ENCODE data around the gene GABRB1.
A peak's percentile ranks its signal among the peaks of the same experiment; 100 is the strongest.

The GABRB1 gene

DNA sequence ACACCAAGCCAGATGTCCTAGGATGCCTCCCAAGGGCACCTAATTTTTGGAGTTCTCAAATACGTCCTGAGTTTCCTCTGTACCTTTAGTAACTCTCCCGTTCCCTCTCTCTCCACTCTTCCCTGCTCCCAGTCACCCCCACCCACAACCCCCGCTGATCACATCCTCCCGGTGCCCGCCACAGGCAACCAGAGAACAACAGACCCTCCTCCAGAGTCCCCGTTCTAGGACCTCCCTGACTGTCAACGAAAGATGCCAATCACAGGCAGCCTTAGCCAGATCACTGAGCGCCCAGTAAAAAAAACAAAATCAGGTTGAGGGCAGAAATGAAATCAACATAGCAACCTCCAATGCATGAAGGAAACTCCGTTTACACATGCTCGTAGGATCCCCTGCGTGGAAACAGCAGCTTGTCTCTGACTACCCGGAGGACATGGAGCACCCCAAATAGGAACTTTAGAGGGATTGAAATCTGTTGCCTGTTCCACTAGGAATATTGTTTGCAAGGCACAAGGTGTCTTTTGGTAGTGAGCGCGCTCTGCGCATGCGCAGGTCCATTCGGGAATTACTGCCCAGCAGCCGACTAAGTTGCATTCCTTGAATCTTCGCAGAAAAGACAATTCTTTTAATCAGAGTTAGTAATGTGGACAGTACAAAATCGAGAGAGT, at the start of gene GABRB1:
TSS of gene GABRB1 (plus strand) at position 557 of the 668 bp plus-strand sequence.
- peak within 1 kb of the TSS; percentile 15 for H3K4me3 ChIP-seq (ENCODE audit: low read length)
- TF ChIP-seq, protein P1, sequence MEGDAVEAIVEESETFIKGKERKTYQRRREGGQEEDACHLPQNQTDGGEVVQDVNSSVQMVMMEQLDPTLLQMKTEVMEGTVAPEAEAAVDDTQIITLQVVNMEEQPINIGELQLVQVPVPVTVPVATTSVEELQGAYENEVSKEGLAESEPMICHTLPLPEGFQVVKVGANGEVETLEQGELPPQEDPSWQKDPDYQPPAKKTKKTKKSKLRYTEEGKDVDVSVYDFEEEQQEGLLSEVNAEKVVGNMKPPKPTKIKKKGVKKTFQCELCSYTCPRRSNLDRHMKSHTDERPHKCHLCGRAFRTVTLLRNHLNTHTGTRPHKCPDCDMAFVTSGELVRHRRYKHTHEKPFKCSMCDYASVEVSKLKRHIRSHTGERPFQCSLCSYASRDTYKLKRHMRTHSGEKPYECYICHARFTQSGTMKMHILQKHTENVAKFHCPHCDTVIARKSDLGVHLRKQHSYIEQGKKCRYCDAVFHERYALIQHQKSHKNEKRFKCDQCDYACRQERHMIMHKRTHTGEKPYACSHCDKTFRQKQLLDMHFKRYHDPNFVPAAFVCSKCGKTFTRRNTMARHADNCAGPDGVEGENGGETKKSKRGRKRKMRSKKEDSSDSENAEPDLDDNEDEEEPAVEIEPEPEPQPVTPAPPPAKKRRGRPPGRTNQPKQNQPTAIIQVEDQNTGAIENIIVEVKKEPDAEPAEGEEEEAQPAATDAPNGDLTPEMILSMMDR (conservative IDR thresholded peaks at IDR 0.05; ENCODE audit: low read length), result no peak
- DNase-seq (ENCODE audit: low read depth), result peak; percentile 11

DNA sequence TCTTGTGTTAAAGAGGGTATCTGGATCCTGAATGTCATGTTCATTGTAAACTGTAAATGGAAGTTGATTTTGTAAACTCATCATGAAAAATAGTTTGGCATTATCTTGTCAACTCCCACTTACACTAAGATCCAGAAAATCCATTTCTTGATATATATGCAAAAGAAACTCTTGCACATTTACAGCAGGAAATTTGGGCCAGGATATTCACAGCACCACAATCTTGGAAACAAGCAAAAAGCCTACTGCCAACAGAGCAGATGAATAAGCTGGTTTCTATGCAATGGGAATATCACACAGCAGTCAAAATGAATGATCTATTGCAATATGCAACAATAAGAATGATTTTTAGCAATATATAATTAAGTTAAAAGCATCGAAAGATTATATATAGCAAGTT, 46.6 kb upstream of the GABRB1 start:
- TF ChIP-seq, protein P1 (conservative IDR thresholded peaks at IDR 0.05; ENCODE audit: low read length), result no peak
- no peak overlapping the region for H3K4me3 ChIP-seq (ENCODE audit: low read length)
- DNase-seq (ENCODE audit: low read depth), result no peak

DNA sequence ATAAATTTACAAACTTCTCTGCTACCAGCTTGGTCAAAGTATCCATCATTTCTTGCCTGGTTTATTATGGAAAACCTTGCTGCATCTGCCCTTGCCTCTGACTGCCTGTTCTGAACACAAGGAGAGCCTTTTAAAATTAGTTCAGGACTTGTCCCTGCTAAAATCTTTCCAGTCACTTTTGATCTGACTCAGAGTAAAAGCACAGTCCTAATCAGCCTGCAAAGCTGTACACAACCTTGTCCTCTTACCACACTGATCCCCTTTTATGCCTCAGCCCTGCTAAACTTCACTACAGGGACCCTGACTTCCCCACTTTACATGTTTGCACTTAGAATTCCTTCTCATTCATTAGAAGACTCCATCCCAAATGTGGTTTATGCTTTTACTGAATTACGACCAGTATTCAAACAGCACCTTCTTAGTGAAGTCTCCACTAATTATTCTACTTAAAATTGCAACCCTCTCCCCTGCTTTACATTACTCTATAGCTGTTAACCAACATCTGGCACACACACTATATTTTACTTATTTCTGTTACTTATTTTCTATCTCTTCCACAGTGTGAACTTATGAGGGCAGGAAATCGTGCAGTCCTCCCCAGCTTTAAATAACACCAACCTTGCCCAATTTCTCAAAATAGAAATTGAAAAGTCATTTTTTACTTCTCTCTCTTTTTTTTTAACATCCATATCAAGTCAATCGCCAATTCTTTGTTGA, 44.3 kb upstream of the GABRB1 start:
- DNase-seq (ENCODE audit: low read depth), result no peak
- TF ChIP-seq, protein P1 (conservative IDR thresholded peaks at IDR 0.05; ENCODE audit: low read length), result no peak
- H3K4me3 ChIP-seq (ENCODE audit: low read length), result no peak overlapping the region

DNA sequence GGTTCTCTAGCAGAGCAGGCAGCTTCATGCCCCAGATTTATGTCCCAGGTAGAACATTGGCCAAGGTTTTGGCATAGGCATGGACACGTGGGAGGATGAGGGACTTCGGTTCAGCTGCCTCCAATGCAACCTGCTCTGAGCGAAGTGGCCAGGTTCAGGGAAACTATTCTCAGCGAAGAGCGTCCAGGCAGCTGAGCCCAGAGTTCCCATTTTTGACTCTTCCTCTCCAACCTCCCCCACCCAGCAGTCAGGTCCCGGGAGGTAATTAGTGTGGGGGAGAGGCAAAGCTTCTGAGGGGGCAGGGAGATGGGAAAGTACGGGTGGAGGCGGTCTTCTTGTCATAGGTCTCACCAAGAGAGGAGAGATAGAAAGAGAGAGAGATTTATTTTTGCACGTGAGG, 39.0 kb upstream of the GABRB1 start:
- no peak for DNase-seq (ENCODE audit: low read depth)
- no peak overlapping the region for H3K4me3 ChIP-seq (ENCODE audit: low read length)
- TF ChIP-seq, protein P1 (conservative IDR thresholded peaks at IDR 0.05; ENCODE audit: low read length), result no peak

DNA sequence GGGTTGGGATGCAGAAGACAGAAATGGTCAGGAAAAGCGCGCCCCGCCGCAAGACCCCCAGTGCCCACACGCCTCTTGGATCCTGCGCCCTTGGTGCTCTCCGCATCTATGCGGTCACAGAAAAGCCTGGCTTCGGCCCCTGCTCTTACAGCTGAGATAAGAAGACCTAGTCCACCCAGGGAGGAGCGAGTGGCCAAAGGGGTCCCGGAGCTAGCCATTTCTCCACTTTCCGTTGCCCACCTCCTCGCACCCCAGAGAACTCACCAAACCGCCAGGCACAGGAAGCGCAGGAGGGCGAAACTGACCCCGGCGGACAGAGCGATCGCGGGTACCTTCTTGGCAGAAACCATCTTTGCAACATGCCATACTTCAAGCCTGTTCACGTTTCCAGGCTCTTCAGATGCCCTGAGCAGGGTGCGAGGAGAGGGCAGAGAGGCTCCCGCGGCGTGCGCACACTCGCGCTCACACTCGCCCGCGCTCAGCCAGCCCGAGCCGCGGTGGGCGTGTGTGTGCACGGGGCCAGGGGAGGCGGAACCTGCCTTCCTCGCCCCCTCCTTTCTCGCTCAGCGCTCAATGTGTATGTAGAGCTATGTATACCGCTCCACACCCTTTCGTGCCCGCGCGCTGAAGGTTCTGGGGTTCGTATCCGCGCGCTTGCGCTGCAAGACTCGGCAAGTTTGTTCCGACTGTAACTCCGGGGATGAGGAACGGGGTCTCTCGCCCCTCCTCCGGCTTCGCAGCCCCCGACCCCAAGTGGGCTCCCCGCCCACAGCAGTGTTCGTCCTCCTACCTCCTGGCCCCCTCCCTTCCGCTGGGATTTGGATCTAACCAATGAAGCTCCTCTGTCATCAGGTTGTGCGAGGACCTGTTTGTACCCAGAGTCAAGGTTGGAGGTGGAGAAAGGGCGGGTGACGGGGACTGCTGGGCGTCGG, 38.0 kb upstream of the GABRB1 start, which contains the start of gene GABRA4:
TSS of gene GABRA4 (minus strand) at position 507 of the 932 bp plus-strand sequence. CDS start at position 350, 157 bp downstream.
- DNase-seq (ENCODE audit: low read depth), result no peak
- no peak within 1 kb of the TSS for H3K4me3 ChIP-seq (ENCODE audit: low read length)

DNA sequence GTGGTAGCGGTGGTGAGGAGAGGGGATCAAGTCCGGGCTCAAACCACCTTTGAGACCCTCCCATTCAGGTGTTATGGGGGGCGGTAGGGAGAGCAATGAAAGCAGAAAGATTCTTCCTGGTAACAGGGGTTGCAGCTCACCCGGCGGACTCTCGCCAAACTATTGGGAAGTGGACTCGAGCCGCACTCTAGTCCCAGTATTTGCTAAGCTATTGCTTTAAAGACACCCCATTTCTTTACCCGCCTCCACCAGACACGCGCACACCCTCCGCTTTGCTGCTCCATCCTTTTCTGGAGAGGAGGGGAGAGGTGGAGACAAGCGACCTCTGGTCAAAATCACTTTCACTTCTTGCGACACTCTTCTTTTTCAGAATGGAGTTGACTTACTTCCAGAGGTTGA, 37.4 kb upstream of the GABRB1 start:
- no peak overlapping the region for H3K4me3 ChIP-seq (ENCODE audit: low read length)
- TF ChIP-seq, protein P1 (conservative IDR thresholded peaks at IDR 0.05; ENCODE audit: low read length), result no peak
- DNase-seq (ENCODE audit: low read depth), result no peak

More for the DNA sequence above, 38.0 kb upstream of the GABRB1 start, which contains the start of gene GABRA4:
- TF ChIP-seq, protein P1 (conservative IDR thresholded peaks at IDR 0.05; ENCODE audit: low read length), result no peak
